ENCODE measurements around the gene RHBDF1.

RHBDF1 gene

DNA sequence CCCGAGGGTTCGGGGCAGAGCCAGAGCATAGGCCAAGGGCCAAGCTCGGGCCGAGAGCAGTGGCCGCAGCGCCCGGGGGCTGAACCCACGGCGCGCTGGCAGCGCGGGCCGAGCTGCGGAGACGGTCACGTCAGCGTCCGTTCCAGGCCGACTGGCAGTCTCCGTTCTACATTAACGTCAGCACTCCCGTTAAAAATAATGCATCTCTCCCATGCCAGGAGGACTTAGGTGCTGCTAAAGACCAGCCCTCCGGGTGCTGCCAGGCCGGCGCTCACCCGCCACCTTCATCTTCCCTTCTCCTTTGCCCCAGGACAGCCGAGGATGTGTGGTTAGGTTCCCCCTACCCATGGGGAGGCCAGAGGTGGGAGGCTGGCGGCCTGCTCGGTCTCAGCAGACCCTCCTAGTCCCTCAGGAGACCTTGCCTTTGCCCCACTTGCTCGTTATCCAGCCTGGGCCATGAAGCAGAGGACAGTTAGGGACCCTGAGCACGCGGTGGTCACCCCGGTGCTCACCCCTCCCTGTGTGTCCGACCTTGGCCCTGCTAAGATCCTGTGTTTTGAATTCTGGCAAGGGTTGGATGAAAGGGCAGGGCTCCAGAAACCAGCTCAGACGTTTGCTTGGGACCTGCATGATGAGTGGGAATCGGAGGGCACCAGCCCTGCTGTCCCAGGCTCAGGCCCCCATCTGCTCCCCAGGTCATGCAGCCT is 6.2 kb upstream of the RHBDF1 start:
- CTCF ChIA-PET = interaction anchor here (0.6 kb wide), 1 partner anchor 12 kb away, joined by 3 read pairs; no protein-coding TSS in a partner anchor
- peak; percentile 31 for DNase-seq (ENCODE audit: extremely low spot score)
- TF ChIP-seq SUZ12 (IDR thresholded peaks at IDR 0.05) (no peak), FOXM1 (IDR thresholded peaks at IDR 0.05; ENCODE audit: borderline replicate concordance) (no peak), HDGF (IDR thresholded peaks at IDR 0.05; ENCODE audit: borderline replicate concordance) (no peak), NFRKB (IDR thresholded peaks at IDR 0.05) (no peak), ARNT (IDR thresholded peaks at IDR 0.05) (no peak), ELF4 (IDR thresholded peaks at IDR 0.05) (no peak), CTBP1 (IDR thresholded peaks at IDR 0.05; ENCODE audit: borderline replicate concordance) (no peak), SP1 (IDR thresholded peaks at IDR 0.05) (no peak), ZNF384 (IDR thresholded peaks at IDR 0.05) (no peak), L3MBTL2 (conservative IDR thresholded peaks at IDR 0.05) (no peak)
- POLR2A ChIA-PET = interaction anchor here (0.9 to 2.0 kb wide), 4 partner anchors 11 to 16 kb away, joined by 3 to 13 read pairs (median 4); no protein-coding TSS in a partner anchor

DNA sequence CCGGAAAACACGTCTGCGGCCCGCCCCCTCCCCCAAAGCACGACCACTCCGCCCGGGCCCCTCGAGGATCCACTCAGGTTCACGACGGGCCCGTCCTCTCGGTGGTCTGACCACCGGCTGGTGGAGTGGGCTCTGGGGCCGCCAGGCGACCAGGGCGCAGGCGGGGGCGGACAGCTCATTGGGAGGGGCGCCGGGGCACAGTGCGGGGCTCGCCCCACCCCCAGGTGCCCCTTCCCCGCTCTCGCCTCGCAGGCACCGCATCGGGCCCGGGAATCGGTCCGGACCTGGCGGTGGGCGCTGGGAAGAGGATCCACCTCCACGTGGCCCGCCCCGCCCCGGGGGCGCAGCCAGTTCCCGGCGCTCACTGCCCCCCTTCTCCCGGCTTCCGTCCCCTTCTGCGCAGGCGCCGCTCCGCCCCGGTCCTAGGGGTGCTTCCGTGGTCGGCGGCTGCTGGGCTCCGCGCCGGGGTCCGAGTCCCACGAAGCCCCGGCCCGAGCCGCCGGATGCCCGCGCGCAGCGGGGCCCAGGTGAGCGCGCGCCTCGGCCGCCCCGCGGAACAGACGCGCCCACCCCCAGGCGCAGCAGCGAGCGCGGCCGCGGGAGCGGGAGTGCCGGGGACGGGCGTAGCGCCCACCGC is 5.5 kb upstream of the RHBDF1 start, which contains the start of gene MPG:
Gene MPG (plus strand): TSS at position 419 of the 637 bp plus-strand sequence. CDS start 85 bp downstream, at position 504.
- TF ChIP-seq CTBP1 (IDR thresholded peaks at IDR 0.05; ENCODE audit: borderline replicate concordance) = no peak
- peak; percentile 60; the same call in 1 of the 2 replicates for TF ChIP-seq FOXM1 (IDR thresholded peaks at IDR 0.05; ENCODE audit: borderline replicate concordance)
- CTCF ChIA-PET = interaction anchor here (1.5 kb wide), 1 partner anchor 19 kb away, joined by 6 read pairs; no protein-coding TSS in a partner anchor
- DNase-seq (ENCODE audit: extremely low spot score) = peak; percentile 87
- POLR2A ChIA-PET = interaction anchor here (0.9 to 2.0 kb wide), 7 partner anchors 11 to 24 kb away, joined by 3 to 13 read pairs (median 4); partner anchors contain the start of genes POLR3K and SNRNP25

DNA sequence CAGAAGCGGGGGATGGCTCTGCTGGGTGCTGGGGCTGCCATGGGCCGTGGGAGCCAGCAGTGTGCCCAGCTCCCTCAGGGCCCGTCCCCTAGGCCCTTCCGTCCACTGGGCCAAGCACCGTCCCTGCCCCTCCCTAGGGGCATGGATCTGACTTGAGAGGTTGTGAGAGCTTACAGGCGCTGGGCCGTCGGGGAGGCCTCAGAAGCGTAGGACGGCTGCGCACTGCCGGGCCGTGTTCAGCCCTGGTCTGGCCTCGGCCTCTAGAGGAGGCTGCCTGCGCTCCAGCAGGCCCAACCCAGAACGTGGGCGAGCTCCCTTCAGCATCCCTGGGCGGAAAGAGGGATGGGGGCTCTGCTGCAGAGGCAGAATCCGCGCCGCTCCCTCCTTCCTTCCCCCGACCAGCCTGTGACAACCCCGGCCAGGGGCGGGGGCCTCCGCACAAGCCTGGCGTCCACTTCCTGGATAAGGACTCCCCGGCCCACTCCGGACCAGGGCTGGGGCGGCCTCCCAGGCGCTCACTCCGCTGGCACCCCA is 4.9 kb upstream of the RHBDF1 start:
- ChIA-PET CTCF (interaction anchor here (1.5 kb wide), 1 partner anchor 20 kb away, joined by 6 read pairs; no protein-coding TSS in a partner anchor), POLR2A (interaction anchor here (0.6 to 2.0 kb wide), 7 partner anchors 10 to 24 kb away, joined by 3 to 13 read pairs (median 4); partner anchors contain the start of genes POLR3K and SNRNP25)
- peak; percentile 54 for DNase-seq (ENCODE audit: extremely low spot score)
- no peak for TF ChIP-seq ELF4 (IDR thresholded peaks at IDR 0.05)
- TF ChIP-seq HDGF (IDR thresholded peaks at IDR 0.05; ENCODE audit: borderline replicate concordance) = 0 out of 2 replicates have a peak, but pooled peaks have one; percentile 31

DNA sequence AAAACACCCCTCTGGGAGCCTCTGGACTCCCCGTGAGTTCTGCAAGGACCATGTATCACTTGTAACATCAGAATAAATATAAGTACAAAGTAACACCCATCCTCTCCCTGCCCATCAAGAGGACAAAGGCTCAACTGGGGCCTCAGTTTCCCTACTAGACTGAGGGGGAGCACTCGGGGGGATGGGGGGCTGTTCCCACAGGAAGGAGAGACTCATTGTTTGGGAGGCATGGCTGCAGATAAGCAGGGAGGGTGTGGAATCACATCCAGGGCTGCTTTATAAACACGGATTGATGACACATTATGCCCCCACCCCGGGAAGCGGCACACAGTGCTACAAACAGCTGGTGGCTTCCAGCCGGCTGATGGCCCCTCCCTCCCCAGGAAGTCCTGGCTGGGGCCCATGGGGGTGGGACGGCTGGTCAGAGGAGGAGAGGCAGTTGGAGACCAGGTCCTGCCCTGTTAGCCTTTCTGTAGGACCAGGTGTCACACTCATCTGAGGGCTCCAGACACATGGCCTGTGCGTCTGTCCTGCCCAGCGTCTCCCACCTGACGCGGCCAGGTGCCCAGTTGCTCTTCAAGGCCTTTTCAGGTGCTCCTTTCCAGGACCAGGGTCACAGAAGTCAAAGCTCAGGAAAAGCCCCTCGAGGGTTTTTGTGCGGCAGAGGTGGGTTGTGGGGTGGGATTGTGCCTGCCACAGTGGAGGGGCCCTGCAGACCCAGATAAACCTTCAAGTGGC is 4.3 kb upstream of the RHBDF1 start:
- POLR2A ChIA-PET = interaction anchor here (0.6 to 2.0 kb wide), 7 partner anchors 10 to 23 kb away, joined by 3 to 13 read pairs (median 4); partner anchors contain the start of genes POLR3K and SNRNP25

DNA sequence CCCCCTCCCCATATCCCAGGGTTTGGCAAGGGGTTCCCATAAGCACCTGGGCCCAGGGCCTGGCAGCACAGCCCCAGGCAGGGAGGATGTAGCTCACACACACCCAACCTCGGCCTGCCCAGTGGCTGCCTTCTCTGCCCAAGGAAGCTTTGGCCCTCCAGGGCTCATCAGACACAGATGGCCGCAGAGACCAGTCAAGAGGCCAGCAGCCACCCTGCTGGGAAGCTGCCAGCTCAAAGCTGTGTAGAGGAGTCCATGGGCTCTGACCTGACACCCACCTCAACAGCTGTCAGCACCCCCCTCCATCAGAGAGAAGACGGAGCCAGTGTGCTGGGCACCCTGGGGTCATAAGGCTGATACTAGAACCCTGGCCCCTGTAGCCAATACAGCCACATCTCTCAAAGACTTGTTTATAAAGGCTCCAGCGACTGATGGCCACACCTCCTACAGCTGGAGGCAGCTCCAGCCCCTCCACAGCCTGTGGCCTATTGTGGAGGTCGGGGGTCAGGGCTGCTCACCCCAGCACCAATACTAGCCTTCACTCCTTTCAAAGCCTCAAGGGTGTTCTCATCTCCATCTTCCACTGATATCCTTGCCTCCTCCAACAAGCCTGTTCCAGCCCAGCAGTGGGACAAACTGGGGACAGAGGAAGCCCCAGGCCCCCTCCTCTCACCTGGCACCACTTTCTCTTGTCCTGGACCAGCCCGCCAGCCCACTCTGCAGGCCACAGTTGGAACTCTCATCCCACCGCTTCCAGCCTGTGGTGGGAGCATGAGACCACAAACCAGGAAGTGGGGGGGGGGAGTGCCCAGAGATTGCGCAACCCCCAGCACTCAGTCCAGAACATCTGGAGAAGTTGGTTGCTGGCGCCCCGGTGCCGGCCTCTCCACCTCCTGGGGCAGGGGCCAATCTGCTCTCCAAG is 3.4 kb upstream of the RHBDF1 start:
- ChIA-PET POLR2A (interaction anchor here (1.0 to 2.0 kb wide), 2 partner anchors 10 to 23 kb away, joined by 4 to 7 read pairs; partner anchors contain the start of genes POLR3K and SNRNP25), CTCF (interaction anchor here (1.2 to 2.0 kb wide), 4 partner anchors 10 to 31 kb away, joined by 3 to 8 read pairs (median 6); no protein-coding TSS in a partner anchor)
- TF ChIP-seq CTBP1 (IDR thresholded peaks at IDR 0.05; ENCODE audit: borderline replicate concordance) = no peak
- TF ChIP-seq ELF4 (IDR thresholded peaks at IDR 0.05) = peak; percentile 53
- DNase-seq (ENCODE audit: extremely low spot score) = no peak

More for the DNA sequence above, 4.3 kb upstream of the RHBDF1 start:
- CTCF ChIA-PET = interaction anchor here (1.5 kb wide), 1 partner anchor 20 kb away, joined by 6 read pairs; no protein-coding TSS in a partner anchor
- TF ChIP-seq NFRKB (IDR thresholded peaks at IDR 0.05) (no peak), ARNT (IDR thresholded peaks at IDR 0.05) (no peak), HDGF (IDR thresholded peaks at IDR 0.05; ENCODE audit: borderline replicate concordance) (no peak), FOXA1 (IDR thresholded peaks at IDR 0.05) (no peak), FOXK2 (IDR thresholded peaks at IDR 0.05) (no peak), FOXM1 (IDR thresholded peaks at IDR 0.05; ENCODE audit: borderline replicate concordance) (no peak), SUZ12 (IDR thresholded peaks at IDR 0.05) (no peak), ELF4 (IDR thresholded peaks at IDR 0.05) (no peak; the same call in 1 of the 2 replicates), L3MBTL2 (conservative IDR thresholded peaks at IDR 0.05) (no peak), TARDBP (IDR thresholded peaks at IDR 0.05) (no peak), LEF1 (IDR thresholded peaks at IDR 0.05; ENCODE audit: borderline replicate concordance) (no peak), ZNF384 (IDR thresholded peaks at IDR 0.05) (no peak)
- DNase-seq (ENCODE audit: extremely low spot score) = no peak

DNA sequence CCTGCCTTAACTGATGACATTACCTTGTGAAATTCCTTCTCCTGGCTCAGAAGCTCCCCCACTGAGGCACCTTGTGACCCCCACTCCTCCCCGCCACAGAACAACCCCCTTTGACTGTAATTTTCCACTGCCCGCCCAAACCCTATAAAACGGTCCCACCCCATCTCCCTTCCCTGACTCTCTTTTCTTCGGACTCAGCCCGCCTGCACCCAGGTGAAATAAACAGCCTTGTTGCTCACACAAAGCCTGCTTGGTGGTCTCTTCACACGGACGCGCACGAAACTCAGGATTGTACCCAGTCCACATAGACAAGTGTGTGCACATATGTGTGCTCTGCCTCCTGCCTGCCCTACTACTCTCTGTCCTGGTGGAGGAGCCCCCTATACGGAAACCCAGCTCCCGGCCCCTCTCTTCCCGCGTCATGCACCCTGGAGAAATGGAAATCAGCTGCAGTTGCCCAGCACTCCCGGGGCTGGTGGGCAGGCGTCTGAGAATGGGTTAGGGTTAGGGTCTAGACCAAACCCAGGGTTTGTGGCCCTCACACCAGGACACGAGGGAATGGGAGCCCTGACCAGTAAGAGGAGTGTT is 2.4 kb upstream of the RHBDF1 start:
- TF ChIP-seq FOXM1 (IDR thresholded peaks at IDR 0.05; ENCODE audit: borderline replicate concordance) = no peak
- TF ChIP-seq ZNF384 (IDR thresholded peaks at IDR 0.05) = no peak
- TF ChIP-seq SUZ12 (IDR thresholded peaks at IDR 0.05) = no peak
- TF ChIP-seq, protein P1, sequence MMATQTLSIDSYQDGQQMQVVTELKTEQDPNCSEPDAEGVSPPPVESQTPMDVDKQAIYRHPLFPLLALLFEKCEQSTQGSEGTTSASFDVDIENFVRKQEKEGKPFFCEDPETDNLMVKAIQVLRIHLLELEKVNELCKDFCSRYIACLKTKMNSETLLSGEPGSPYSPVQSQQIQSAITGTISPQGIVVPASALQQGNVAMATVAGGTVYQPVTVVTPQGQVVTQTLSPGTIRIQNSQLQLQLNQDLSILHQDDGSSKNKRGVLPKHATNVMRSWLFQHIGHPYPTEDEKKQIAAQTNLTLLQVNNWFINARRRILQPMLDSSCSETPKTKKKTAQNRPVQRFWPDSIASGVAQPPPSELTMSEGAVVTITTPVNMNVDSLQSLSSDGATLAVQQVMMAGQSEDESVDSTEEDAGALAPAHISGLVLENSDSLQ (IDR thresholded peaks at IDR 0.05) = no peak
- TF ChIP-seq FOXK2 (IDR thresholded peaks at IDR 0.05) = no peak
- no peak for TF ChIP-seq ELF4 (IDR thresholded peaks at IDR 0.05)
- TF ChIP-seq ARNT (IDR thresholded peaks at IDR 0.05) = no peak
- TF ChIP-seq FOXA1 (IDR thresholded peaks at IDR 0.05) = no peak
- no peak for TF ChIP-seq HDGF (IDR thresholded peaks at IDR 0.05; ENCODE audit: borderline replicate concordance)
- no peak for DNase-seq (ENCODE audit: extremely low spot score)
- CTCF ChIA-PET = interaction anchor here (0.6 to 2.0 kb wide), 4 partner anchors 9 to 32 kb away, joined by 3 to 8 read pairs (median 5); no protein-coding TSS in a partner anchor
- POLR2A ChIA-PET = interaction anchor here (1.0 to 2.0 kb wide), 2 partner anchors 9 to 22 kb away, joined by 4 to 7 read pairs; partner anchors contain the start of genes POLR3K and SNRNP25

All from HEK293T (cell line).